ENCODE data around the gene TCEA2. TPM values are rescaled to one million over a fixed set of nuclear protein-coding genes. Genes with fewer than 3 reads are reported as not detected.

The TCEA2 gene
- total and polyA plus RNA-seq, 9 of the 15 experiments (the other 6 are each of a cell fraction or from before 2014, with no cell fraction given) = 1.4 to 28.7 (median 5.4) TPM

GRCh38 chr20:64050261-64051032 lies 12.6 kb upstream of the TCEA2 start (continued):
- TF ChIP-seq MXI1 (IDR thresholded peaks at IDR 0.05; ENCODE audit: low read depth, low read length) (no peak), ZBTB7A (IDR thresholded peaks at IDR 0.05; ENCODE audit: borderline replicate concordance, control insufficient read depth, low read depth, low read length) (peak; percentile 97), FOXJ2 (tag; IDR thresholded peaks at IDR 0.05) (no peak), KAT7 (CRISPR knock-in tag; IDR thresholded peaks at IDR 0.05; ENCODE audit: borderline replicate concordance) (no peak), NFATC3 (IDR thresholded peaks at IDR 0.05) (no peak), NFIC (IDR thresholded peaks at IDR 0.05) (no peak; the same call in 1 of the 2 replicates), FOXJ3 (CRISPR knock-in tag; IDR thresholded peaks at IDR 0.05) (no peak), NR2C2 (CRISPR knock-in tag; IDR thresholded peaks at IDR 0.05) (no peak), NR2C2 (tag; IDR thresholded peaks at IDR 0.05) (peak; percentile 60), ETS2 (tag; IDR thresholded peaks at IDR 0.05; ENCODE audit: borderline replicate concordance, poor library complexity, severe bottlenecking) (no peak), PPARD (CRISPR knock-in tag; IDR thresholded peaks at IDR 0.05) (no peak), SMC3 (conservative IDR thresholded peaks at IDR 0.05; ENCODE audit: insufficient read depth, low read depth, low read length) (0 out of 2 replicates have a peak, but pooled peaks have one; percentile 20), ZNF282 (CRISPR knock-in tag; IDR thresholded peaks at IDR 0.05) (no peak), ASH1L (IDR thresholded peaks at IDR 0.05; ENCODE audit: borderline replicate concordance, low read depth, partially characterized antibody) (no peak), SRF (CRISPR knock-in tag; IDR thresholded peaks at IDR 0.05) (peak in 1 of 2 experiments; percentile 45; a peak in 1 of 4 replicates), THRAP3 (IDR thresholded peaks at IDR 0.05; ENCODE audit: borderline replicate concordance) (no peak; the same call in 1 of the 2 replicates), MTA1 (IDR thresholded peaks at IDR 0.05; ENCODE audit: borderline replicate concordance) (no peak), TCFL5 (CRISPR knock-in tag; conservative IDR thresholded peaks at IDR 0.05) (no peak), CBX8 (IDR thresholded peaks at IDR 0.05; ENCODE audit: borderline replicate concordance, extremely low read depth, low read depth, low read length, poor library complexity, severe bottlenecking) (no peak), RBM34 (IDR thresholded peaks at IDR 0.05; ENCODE audit: borderline replicate concordance, insufficient read depth, low read length) (no peak), SREBF1 (IDR thresholded peaks at IDR 0.05; ENCODE audit: borderline replicate concordance, low read depth, low read length) (no peak), TARDBP (IDR thresholded peaks at IDR 0.05) (no peak), RFX7 (CRISPR knock-in tag; IDR thresholded peaks at IDR 0.05) (no peak), MBD2 (IDR thresholded peaks at IDR 0.05; ENCODE audit: borderline replicate concordance, low read depth) (no peak), ZC3H4 (CRISPR knock-in tag; IDR thresholded peaks at IDR 0.05; ENCODE audit: borderline replicate concordance) (0 out of 2 replicates have a peak, but pooled peaks have one; percentile 10)
